Measurements from ENCODE around the gene CEACAM20. TPM values are rescaled to one million over a fixed set of nuclear protein-coding genes. Genes with fewer than 3 reads are reported as not detected.

Gene CEACAM20
- total and polyA plus RNA-seq, 2 of the 13 experiments (the other 11 are each of a cell fraction or from before 2014, with no cell fraction given), result 0.04 TPM; not detected in 1

DNA sequence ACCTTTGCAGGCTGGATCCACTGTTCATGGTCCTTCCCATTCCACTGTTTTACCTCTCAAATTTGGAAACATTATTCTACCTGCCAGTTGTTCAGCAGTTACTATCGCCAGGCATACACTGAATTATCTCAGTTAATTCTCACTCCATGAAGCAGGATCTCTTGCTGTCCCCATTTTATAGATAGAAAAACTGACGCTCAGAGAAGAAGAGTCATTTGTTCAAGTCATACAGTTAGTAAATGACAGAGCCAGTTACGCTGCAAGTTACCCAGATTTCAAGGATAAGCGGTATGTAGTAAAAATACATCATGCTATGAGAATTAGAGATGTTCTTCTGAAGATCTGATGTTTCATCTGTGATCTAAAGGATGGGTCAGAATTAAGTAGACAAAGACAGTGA is 43.7 kb upstream of the CEACAM20 start:
- in situ Hi-C loops (cut with HindIII; ENCODE audit: extremely low pct_ligation_motif_present, low pct_unique_long_range_greater_than_20kb) (loop anchor here (5.0 to 10.0 kb wide), 2 partner anchors 84 to 202 kb away; partner anchors contain the start of gene CBLC), intact Hi-C loops (cut with micrococcal nuclease; ENCODE audit: unreplicated experiment) (loop anchor here (5.0 kb wide), 1 partner anchor 199 kb away; no protein-coding TSS in a partner anchor)
- H3K4me3 ChIP-seq (replicated peaks in 1 of 3; ENCODE audit: insufficient read depth in 1 of 3, low read depth in 2 of 3, low read length in 3 of 3), result no peak overlapping the region
- no peak overlapping the region for H3K9ac ChIP-seq (ENCODE audit: insufficient read depth, low read depth, low read length)
- H3K79me2 ChIP-seq (ENCODE audit: insufficient read depth, low read length), result no peaks in the 10 kb centered on the region
- DNase-seq (ENCODE audit: low spot score), result no peak
- ChIA-PET POLR2A (no interaction called here), CTCF (ENCODE audit: low intra/inter-chr PET ratio, low total read pairs) (no interaction called here)
- no peaks in the 10 kb centered on the region for H4K20me1 ChIP-seq (ENCODE audit: insufficient read depth, low read length)
- no peak overlapping the region for H3K27ac ChIP-seq (ENCODE audit: extremely low read length, insufficient read depth, low read length)
- WGBS (ENCODE audit: low lambda C conversion rate), result 96% methylated on average over 4 of the region's 4 CpGs
- H3K4me2 ChIP-seq (ENCODE audit: low read depth, low read length), result no peak overlapping the region
- peaks cover 36% of the 10 kb centered on the region for H3K4me1 ChIP-seq (ENCODE audit: insufficient read depth, low read length)
- H3K27me3 ChIP-seq (ENCODE audit: control insufficient read depth in 1 of 2, insufficient read depth in 2 of 2, low read length in 2 of 2), result no peaks in the 10 kb centered on the region
- TF ChIP-seq EHMT2 (IDR thresholded peaks at IDR 0.05; ENCODE audit: borderline replicate concordance, low read depth, low read length) (no peak), ZNF629 (CRISPR knock-in tag; conservative IDR thresholded peaks at IDR 0.05) (peak; percentile 72)
- no peak for FAIRE-seq
- no peaks in the 10 kb centered on the region for H3K9me3 ChIP-seq (ENCODE audit: low read length)
- no TSS peak for BruUV-seq (replicated peaks)
- H2AFZ ChIP-seq (ENCODE audit: low read length), result no peak overlapping the region
- ATAC-seq, result no peak
- no peaks in the 10 kb centered on the region for H3K36me3 ChIP-seq (replicated peaks in 1 of 2; ENCODE audit: control insufficient read depth in 1 of 2, insufficient read depth in 2 of 2, low read length in 2 of 2)

DNA sequence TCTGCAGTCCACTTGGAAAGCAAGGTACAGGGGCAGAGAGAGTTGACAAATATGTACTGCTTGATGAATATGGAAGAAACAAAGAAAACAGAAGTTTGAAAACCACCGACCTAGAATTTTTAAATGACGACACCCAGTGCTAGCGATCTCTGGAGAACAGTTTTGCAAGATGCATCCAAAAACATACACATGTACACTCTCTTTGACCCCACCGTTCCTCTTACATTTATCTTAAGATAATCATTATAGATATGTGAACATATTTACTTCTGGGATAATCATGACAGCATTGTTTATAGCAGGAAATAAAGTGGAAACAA is 43.1 kb upstream of the CEACAM20 start:
- 0 out of 2 replicates have a peak, but pooled peaks have one; percentile 13 for TF ChIP-seq FOXJ3 (CRISPR knock-in tag; IDR thresholded peaks at IDR 0.05; ENCODE audit: borderline replicate concordance)
- TF ChIP-seq, protein P1, sequence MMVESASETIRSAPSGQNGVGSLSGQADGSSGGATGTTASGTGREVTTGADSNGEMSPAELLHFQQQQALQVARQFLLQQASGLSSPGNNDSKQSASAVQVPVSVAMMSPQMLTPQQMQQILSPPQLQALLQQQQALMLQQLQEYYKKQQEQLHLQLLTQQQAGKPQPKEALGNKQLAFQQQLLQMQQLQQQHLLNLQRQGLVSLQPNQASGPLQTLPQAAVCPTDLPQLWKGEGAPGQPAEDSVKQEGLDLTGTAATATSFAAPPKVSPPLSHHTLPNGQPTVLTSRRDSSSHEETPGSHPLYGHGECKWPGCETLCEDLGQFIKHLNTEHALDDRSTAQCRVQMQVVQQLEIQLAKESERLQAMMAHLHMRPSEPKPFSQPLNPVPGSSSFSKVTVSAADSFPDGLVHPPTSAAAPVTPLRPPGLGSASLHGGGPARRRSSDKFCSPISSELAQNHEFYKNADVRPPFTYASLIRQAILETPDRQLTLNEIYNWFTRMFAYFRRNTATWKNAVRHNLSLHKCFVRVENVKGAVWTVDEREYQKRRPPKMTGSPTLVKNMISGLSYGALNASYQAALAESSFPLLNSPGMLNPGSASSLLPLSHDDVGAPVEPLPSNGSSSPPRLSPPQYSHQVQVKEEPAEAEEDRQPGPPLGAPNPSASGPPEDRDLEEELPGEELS (CRISPR knock-in tag; IDR thresholded peaks at IDR 0.05), result 0 out of 2 replicates have a peak, but pooled peaks have one; percentile 2
- no peak for TF ChIP-seq ZNF530 (CRISPR knock-in tag; IDR thresholded peaks at IDR 0.05; ENCODE audit: low read depth)
- no peak for TF ChIP-seq MBNL3 (CRISPR knock-in tag; conservative IDR thresholded peaks at IDR 0.05)
- TF ChIP-seq, protein P2, sequence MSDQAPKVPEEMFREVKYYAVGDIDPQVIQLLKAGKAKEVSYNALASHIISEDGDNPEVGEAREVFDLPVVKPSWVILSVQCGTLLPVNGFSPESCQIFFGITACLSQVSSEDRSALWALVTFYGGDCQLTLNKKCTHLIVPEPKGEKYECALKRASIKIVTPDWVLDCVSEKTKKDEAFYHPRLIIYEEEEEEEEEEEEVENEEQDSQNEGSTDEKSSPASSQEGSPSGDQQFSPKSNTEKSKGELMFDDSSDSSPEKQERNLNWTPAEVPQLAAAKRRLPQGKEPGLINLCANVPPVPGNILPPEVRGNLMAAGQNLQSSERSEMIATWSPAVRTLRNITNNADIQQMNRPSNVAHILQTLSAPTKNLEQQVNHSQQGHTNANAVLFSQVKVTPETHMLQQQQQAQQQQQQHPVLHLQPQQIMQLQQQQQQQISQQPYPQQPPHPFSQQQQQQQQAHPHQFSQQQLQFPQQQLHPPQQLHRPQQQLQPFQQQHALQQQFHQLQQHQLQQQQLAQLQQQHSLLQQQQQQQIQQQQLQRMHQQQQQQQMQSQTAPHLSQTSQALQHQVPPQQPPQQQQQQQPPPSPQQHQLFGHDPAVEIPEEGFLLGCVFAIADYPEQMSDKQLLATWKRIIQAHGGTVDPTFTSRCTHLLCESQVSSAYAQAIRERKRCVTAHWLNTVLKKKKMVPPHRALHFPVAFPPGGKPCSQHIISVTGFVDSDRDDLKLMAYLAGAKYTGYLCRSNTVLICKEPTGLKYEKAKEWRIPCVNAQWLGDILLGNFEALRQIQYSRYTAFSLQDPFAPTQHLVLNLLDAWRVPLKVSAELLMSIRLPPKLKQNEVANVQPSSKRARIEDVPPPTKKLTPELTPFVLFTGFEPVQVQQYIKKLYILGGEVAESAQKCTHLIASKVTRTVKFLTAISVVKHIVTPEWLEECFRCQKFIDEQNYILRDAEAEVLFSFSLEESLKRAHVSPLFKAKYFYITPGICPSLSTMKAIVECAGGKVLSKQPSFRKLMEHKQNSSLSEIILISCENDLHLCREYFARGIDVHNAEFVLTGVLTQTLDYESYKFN (CRISPR knock-in tag; conservative IDR thresholded peaks at IDR 0.05), result 0 out of 2 replicates have a peak, but pooled peaks have one; percentile 2
- ChIA-PET POLR2A (interaction anchor here (0.6 to 2.4 kb wide), 4 partner anchors 13 to 84 kb away, joined by 3 to 22 read pairs (median 10); no protein-coding TSS in a partner anchor), CTCF (ENCODE audit: low intra/inter-chr PET ratio, low total read pairs) (interaction anchor here (3.0 kb wide), 1 partner anchor 84 kb away, joined by 45 read pairs; no protein-coding TSS in a partner anchor)
- no TSS peak for BruUV-seq (replicated peaks)
- intact Hi-C loops (cut with micrococcal nuclease; ENCODE audit: unreplicated experiment), result loop anchor here (5.0 kb wide), 1 partner anchor 200 kb away; no protein-coding TSS in a partner anchor
- peak overlapping the region; percentile 24 for H3K27ac ChIP-seq (ENCODE audit: extremely low read length, insufficient read depth, low read length)
- H2AFZ ChIP-seq (ENCODE audit: low read length), result no peak overlapping the region
- H3K36me3 ChIP-seq (replicated peaks in 1 of 2; ENCODE audit: control insufficient read depth in 1 of 2, insufficient read depth in 2 of 2, low read length in 2 of 2), result no peaks in the 10 kb centered on the region
- 0 out of 6 replicates have a peak overlapping the region, but pooled peaks of 1 of the 3 experiments have one; percentile 60 for H3K4me3 ChIP-seq (replicated peaks in 1 of 3; ENCODE audit: insufficient read depth in 1 of 3, low read depth in 2 of 3, low read length in 3 of 3)
- ATAC-seq (no peak), FAIRE-seq (no peak), DNase-seq (ENCODE audit: low spot score) (no peak)
- no peaks in the 10 kb centered on the region for H3K9me3 ChIP-seq (ENCODE audit: low read length)
- peaks cover 36% of the 10 kb centered on the region for H3K4me1 ChIP-seq (ENCODE audit: insufficient read depth, low read length)
- no peak overlapping the region for H3K9ac ChIP-seq (ENCODE audit: insufficient read depth, low read depth, low read length)
- H3K79me2 ChIP-seq (ENCODE audit: insufficient read depth, low read length), result no peaks in the 10 kb centered on the region
- WGBS (ENCODE audit: low lambda C conversion rate), result 4% methylated on average over 4 of the region's 4 CpGs
- H3K27me3 ChIP-seq (ENCODE audit: control insufficient read depth in 1 of 2, insufficient read depth in 2 of 2, low read length in 2 of 2), result no peaks in the 10 kb centered on the region
- peak overlapping the region; percentile 78 for H3K4me2 ChIP-seq (ENCODE audit: low read depth, low read length)
- no peaks in the 10 kb centered on the region for H4K20me1 ChIP-seq (ENCODE audit: insufficient read depth, low read length)
- in situ Hi-C loops (cut with HindIII; ENCODE audit: extremely low pct_ligation_motif_present, low pct_unique_long_range_greater_than_20kb), result loop anchor here (5.0 to 10.0 kb wide), 2 partner anchors 85 to 202 kb away; partner anchors contain the start of gene CBLC

Measured in HepG2 (cell line).